ENCODE results near the gene CCDC73.

Gene CCDC73

GRCh38 chr11:32583459-32584271 is 210.8 kb downstream of the CCDC73 start, which contains the start of gene EIF3M:
Gene EIF3M, plus strand, starts transcription at chr11:32583831. Its CDS starts 57 bp downstream, at chr11:32583888.
- peak; percentile 93 to 95 for DNase-seq

GRCh38 chr11:32581556-32581955 is 212.9 kb downstream of the CCDC73 start:
- DNase-seq = no peak

- DNase-seq = no peak
Observed at GRCh38 chr11:32580967-32581366, 213.5 kb downstream of the CCDC73 start.

- DNase-seq = no peak
Observed at GRCh38 chr11:32576456-32576855, 218.0 kb downstream of the CCDC73 start.

GRCh38 chr11:32575070-32575469 is 219.4 kb downstream of the CCDC73 start:
- DNase-seq = no peak

- no peak for DNase-seq
Observed at GRCh38 chr11:32574421-32574820, 220.0 kb downstream of the CCDC73 start.

- no peak for DNase-seq
Observed at GRCh38 chr11:32573228-32573627, 221.2 kb downstream of the CCDC73 start.

GRCh38 chr11:32571039-32571438 is 223.4 kb downstream of the CCDC73 start:
- DNase-seq = no peak

GRCh38 chr11:32569313-32569881 is 225.1 kb downstream of the CCDC73 start:
- DNase-seq = no peak

- no peak for DNase-seq
Observed at GRCh38 chr11:32567154-32567553, 227.3 kb downstream of the CCDC73 start.

- no peak for DNase-seq
Observed at GRCh38 chr11:32566517-32566916, 227.9 kb downstream of the CCDC73 start.

GRCh38 chr11:32563600-32563959 is 230.9 kb downstream of the CCDC73 start:
- no peak for DNase-seq

- no peak for DNase-seq
Observed at GRCh38 chr11:32562839-32563599, 231.4 kb downstream of the CCDC73 start.

GRCh38 chr11:32561835-32562234 is 232.6 kb downstream of the CCDC73 start:
- DNase-seq = no peak

- no peak for DNase-seq
Observed at GRCh38 chr11:32555895-32556294, 238.6 kb downstream of the CCDC73 start.

- DNase-seq = no peak
Observed at GRCh38 chr11:32555091-32555490, 239.4 kb downstream of the CCDC73 start.
